GM21619 (cell line): Measurements from ENCODE around the gene DAPK2.

ENCODE experiments used
- ATAC-seq: cut with Tn5 transposase; IDR thresholded peaks from one replicate; pipeline ENCODE4 v1.9.1; 2021; ENCODE audit not compliant: unreplicated experiment

DAPK2 gene

DNA sequence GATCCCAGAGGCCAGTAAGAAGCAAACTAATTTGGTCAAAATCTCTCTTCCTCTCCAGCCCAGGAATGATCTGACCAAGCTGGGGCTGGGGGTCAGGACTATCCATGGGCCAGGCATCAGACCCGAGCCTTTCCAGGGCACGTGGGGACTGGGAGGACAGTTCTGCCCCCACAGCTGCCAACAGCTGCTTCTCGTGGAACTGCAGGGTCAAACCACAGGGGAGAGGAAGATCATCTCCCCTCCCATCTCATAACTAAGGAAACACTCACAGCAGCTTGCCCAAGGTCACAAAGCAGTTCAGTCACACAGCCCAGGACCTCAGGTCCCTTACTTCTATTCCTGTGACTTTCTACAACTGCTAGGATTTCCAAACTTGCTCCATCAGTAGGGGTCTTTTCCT, 47.1 kb downstream of the DAPK2 start:
- ATAC-seq, result no peak

DNA sequence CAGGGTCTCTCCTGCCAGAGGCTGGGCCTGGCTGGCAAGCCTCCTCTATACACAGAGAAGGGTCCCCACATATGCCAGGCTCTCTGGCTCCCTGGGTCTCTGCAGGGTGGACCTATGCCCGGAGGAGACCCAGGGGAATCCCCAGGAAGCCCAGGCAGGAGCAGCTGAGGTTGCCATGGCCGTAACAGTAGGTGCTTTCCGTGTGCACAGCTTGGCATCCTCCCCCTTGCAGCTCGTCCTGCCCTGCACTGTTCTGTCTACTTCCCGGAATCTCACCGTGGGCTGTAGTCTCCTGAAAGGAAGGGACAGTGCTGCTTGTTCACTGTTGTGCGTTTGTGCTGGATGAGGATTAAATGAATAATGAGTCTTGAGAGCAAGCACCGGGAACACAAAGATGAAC, 47.8 kb downstream of the DAPK2 start:
- no peak for ATAC-seq

DNA sequence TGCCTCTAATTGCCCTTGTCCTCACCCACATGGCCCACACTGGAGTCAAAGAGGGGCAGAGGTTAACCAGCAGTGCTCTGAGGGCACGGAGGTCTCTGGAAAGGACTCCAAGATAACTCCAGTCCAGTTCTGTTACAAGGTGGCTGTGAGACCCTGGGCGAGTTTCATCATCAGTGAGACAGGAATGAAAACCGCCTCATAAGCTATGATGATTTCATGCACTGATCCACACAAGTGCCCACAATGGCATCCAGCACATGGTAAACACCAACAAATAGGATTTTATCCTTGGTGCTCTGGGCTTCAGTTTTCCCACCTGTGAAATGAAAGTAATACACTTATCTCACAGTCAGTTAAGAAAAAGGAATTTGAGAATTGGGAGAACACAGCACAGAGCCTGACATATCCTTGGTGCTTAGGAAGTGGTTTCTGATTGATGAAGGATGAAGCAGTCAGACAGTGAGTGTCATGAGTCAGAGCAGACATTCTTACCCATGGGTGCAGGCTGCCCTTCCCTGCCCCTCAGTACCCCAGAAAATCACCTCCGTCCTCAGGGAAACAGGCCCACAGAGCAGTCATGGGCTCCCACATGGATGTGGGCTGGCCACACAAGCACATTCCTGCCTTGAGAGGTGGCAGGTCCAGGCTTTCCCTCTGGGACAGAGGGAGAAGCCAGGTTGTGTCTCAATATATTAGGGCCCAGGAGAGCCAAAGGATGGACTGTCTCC, 48.4 kb downstream of the DAPK2 start:
- ATAC-seq, result no peak

DNA sequence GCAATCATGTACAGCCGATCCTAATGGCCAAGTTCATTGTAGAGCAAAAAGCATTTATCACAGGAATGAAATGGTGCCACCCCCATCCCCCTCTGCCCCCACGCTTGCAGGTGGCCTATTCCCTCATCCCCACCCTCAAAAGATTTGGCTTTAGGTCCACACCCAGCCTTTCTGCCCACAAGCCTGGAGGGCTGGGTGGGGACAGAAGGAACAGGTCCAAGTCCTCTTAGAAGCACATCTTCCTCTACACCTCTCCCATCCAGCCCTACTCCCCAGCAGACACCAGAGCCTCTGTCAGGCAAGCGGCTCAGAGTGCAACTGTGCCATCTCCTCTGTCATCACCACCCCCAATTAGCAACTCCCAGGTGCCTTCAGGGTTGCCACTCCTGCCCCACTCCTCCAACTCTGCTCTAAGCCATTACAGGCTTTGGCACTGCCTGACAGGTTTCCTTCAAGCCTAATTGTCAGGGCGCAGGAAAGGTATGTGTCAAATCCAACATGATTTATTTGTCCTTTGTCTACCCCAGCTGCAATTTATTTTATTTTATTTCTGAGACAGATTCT, 49.4 kb downstream of the DAPK2 start:
- ATAC-seq, result no peak

DNA sequence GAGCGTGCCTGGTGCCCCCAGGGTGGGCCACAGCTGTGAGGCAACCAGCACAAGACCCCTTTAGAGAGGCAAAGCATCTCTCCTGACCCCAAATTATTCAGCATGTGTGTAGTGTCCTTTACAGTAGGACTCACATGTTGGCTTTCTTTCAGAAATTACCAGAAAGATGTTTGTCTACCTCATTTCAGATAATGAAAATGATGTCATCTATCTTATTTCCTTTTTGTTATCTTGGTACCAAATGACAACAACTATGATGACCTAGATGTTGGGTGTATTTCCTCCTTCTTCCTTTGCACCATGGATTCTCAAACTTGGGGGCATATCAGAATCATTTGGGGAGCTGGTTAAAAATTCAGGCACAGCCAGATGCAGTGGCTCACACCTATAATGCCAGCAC, 50.5 kb downstream of the DAPK2 start:
- ATAC-seq, result no peak

DNA sequence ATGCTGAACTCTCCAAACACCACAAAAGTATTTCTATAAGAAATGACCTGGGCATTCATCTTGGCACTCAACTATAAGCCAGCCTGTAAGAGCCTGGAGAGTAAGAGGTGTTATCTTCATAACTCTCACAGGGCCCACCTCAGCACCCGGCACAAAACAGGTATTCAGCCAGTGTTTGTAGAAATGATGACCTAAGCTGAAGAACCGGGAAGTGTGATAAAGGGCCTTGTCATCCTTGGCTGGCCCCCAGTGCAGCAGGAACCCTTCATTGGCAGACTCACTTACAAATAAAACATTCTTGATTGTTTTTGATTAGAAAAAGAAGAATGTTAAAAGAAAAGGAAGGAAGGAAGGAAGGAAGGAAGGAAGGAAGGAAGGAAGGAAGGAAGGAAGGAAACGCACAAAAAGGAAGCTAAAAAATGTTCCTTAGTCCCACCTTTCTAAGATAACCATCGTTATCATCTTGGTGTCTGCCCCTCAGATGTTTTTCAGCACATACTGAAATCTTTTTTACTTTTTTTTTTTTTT, 52.1 kb downstream of the DAPK2 start:
- ATAC-seq, result no peak

DNA sequence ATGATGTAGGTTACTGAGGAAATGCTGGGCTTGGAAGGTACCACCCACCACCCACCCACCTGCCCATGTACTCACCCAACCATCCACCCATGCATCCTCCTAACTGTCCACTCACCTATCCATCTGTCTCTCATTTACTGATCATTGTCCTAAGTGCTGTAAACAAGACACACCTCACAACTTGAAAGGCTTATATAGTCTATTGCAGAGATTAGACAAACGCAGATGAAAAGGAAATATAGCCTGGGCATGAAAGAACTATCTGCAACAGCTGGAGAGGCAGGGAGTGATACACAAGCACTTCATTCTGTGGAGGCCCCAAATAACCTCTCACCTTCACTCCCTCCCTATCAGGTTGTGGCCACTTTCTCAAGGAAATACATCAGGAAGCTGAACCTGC, 54.0 kb downstream of the DAPK2 start:
- no peak for ATAC-seq

DNA sequence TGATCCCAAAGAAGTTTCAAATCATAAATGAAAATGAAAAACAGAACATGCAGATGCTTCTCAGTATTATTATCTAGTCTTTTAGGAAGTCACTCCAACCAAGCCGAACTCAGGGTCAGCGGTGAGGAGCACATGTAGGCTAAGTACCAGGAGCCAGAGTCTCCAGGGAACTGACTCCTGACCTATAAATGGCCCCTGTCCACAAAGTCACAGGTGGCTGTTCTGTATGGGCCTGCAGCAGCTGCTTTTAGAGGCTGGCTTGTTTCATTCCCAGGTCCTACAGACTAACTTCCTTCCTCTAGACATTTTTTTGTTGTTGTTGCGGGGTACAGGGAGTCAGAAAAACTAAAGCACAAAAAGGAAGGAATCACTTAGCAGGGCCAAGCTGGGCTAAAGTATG, 54.6 kb downstream of the DAPK2 start:
- ATAC-seq, result no peak

DNA sequence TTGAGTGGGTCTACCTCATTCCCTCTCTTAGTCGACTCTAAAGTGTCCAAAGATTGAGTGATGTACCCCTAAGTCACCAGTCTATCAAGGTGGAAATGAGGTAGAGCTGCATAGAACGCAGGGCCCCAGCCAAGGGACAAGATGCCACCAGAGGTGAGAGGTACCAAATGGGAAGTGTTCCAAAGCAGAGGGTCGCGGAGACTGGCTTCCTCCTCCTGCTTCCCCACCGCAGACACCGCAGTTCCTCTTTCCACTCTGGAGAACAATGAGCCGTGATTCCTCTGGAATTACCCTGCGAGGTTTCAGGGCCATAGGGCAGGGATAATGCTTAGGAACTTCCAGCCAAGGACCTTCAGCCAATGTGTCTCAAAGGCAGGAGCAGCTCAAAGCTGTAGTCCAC, 55.8 kb downstream of the DAPK2 start:
- no peak for ATAC-seq

DNA sequence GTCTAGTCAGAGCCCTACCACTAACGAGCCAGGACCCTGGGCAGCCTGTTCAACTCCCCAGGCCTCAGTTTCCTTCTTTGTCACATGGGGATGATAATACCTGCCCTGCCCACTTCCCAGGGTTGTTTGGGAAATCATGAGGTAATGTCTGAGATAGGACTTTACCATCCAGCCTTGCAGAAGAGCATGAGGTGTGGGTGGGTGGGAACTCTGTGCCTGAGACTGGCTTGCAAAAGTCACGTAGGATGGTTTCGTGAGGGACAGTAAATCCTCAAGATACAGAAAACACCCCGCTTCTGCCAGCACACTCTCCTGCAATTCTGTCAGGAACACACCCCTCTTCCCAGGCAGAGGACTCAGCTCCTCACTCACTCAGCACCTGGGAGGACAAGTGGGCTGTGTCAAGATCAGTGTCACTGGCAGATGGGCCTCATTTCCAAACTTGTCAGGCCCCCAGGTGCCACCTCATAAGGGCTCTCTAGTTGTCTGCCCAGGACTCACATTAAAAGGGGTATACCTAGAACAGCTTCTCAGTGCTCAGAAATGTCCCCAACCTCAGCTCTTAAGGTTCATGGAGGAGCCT, 58.4 kb downstream of the DAPK2 start:
- ATAC-seq, result no peak

DNA sequence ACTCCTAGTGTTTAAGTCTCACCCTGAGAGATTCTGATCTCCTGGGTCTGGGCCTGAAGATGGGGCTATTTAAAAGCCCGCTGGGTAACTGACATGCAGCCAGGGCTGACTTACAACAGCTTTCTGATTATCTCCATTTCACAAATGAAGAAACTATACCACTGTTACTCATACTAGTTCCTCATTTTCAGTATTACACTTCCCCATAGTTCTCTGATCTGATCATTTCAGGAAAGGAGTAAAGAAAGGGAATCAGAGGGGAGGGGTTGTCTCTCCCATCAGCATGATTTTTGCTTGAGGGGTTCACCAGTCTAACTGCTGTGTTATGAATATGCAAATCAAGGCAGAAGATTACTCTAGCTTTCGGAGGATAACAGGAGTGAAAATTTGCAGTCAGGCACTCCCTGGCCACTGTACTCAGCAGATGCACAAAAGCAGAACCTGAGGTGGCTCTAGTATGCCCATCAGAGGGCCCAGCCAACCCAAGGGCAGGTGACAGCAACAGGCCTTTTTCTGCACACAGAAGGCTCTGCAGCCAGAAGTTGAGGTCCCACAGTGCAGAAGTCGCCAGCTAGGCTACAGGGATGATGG, 59.4 kb downstream of the DAPK2 start:
- ATAC-seq, result peak; percentile 63

DNA sequence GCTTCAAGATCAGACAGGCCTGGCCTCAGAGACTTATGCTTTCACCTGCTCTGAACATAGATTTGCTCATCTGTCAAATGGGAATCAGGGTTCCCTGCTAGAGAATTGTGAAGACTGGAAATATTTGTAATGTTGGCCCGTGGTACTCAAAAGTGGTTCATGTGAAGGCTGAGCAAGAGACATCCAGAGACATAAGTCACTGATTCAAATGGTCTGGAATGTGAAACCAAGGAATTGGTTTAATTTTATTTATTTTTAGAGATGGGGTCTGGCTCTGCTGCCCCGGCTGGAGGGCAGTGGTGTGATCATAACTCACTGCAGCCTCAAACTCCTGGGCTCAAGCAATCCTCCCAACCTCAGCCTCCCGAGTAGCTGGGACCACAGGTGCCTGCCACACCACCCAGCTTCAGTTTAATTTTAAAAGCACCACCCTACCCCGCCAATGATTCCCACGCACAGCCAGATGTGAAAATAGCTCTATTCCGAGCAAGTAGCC, 60.1 kb downstream of the DAPK2 start:
- ATAC-seq, result peak; percentile 3

DNA sequence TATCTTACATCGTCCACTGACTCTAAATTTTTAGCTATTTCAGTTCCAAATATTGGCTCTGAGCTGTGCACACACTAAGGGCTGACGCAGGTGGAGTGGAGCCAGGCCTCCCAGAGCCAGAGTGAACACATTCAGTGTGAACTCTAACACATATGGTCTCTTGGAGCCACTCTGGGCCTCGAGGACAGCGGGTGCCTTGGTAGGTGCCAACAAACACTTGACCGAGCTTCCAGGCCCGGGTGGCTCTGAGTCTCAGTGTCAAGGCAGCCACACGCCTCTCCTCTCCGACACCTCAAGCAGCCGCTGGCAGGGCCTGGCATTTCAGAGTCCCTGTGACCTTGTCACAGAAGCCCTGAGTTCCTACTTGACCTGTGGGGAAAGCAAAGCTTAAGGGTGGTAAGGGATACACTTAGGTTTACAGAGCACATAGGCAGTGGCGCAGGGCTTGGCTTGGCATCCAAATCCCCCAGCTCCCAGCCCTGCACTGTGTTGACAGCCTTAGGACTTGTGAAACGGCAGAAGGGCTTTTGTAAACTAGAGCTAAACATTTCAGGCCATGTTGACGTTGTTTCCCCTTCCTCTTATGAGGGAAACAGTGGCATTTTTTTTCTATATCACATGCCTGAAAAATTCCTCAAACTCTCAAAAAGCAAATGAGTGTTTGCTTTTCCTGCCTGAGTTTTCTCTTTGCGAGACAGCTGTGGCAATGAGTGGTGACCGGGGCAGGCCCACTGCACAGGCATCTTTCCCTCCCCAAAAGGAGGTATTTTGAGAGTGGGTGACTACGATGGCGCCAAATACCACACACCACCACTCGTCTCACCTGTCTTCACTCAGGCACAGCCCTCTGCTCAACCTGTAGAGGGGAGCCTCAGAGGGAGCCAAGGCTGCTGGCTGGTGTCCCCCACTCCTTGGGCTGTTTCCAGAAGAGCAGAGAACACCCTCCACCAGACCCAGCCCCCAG, 60.8 kb downstream of the DAPK2 start:
- ATAC-seq, result no peak

DNA sequence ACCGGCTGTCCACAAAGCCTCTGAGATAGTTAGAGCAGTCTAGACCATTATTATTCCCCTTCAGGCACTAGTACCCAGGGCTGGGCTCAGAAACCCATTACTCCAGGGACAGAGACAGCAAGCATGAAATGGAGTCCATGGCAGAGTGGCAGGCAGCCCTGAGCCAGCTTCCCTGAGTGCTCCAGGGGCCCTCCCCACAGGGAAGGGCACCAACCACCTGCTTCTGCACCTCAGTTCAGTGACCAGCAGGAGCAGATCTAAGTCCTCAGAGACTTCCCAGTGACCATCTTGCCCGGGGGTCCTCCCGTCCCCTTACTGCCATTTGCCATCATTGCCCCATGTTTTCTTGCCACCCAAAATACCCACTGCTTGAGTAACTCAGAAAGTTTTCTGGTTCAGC, 62.0 kb downstream of the DAPK2 start:
- ATAC-seq, result no peak

DNA sequence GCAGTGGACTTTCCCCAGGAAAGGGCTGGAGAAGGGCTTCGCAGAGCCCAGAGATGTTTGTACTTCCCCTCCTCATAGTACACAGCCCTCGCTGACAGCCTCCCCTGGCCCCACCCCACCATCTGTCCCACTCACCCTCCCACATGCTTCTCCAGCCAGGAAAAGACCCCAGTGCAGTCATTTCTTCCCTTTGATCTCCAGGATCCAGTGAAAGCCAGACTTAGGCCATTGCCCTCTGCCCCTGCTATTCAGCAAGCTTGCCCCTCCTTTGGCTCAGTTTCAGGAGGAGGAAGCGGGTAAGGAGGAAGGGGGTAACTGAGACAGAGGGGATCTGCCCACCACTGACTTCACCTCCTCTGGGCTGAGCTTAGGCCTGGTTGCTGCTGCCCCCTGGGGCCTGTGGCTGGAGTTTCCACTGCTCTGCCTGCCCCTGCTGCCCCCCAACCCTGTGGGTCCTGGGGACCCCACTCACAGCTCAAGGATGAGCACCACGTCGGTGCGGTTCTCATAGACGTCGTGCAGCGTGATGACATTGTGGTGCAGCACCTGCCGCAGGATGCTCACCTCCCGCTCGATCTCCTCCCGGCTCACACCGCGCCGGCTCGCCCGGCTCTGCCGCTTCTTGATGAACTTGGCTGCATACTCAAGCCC, 63.1 kb downstream of the DAPK2 start:
- no peak for ATAC-seq

DNA sequence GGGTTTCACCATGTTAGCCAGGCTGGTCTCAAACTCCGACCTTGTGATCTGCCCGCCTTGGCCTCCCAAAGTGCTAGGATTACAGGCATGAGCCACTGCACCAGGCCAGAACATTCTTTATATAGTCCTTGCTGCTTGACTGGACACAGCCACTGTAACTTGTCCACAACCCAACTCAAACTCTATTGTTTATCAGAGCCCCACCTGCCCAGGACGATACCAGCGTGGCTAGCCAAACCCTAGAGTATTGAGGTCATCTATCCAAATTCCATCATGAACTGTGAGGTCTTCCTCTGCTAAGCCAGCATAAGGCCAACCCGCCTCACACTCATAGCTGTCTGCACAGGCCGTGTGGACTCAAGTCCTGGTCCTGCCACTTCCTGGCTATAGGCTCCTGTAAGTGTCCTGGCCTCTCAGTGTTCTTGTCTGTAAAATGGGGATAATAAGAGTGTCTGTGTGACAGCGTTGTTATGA, 63.9 kb downstream of the DAPK2 start:
- no peak for ATAC-seq

DNA sequence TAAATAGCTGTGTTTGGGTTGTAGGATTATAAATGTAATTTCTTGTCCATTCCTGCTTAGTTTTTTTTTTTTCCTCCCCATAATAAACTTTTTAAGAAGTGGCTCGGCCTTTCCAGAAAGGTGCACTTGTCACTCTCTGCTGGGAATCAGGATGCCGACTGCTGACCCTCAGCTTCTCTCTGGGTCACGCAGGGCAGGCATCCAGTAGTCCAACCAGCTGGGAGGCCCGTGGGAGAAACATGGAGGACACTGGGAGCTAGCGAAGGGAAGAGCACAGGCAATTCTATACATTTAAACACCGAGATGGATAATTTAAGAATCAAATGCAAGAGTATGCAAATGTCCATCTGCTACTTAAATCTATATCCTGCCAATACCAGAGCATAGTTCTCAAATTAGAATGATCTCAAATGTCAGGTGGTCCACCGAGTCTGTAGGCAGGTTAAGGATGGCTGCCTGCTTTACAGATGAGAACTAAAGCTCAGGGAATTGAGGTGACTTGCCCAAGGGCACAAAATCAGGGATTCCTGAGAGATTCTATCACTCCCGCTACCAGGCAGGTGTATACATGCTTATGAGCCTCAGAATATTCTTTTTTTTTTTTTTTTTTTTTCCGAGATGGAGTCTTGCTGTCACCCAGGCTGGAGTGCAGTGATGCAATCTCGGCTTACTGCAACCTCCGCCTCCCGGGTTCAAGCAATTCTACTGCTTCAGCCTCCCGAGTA, 64.5 kb downstream of the DAPK2 start:
- ATAC-seq, result no peak

DNA sequence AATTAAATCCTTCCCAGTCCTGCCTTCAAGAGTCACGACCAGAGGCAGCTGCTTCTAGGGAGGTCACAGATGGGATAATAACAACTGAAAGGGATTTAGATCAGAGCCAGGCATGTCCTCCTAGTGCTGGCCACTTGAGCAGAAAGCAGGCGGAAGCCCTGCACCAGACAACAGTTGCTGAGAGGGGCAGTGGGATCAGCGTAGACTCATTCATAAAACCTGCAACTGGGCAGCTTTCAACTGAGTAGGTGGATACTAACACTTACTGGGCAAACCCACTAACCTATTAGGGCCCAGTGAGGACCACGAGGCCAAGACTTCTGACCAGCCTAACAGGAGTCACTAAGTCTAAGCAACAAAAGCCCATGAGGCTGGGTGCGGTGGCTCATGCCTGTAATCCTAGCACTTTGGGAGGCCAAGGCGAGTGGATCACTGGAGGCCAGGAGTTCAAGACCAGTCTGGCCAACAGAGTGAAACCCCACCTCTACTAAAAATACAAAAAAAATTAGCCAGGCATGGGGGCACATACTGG, 67.0 kb downstream of the DAPK2 start:
- ATAC-seq, result no peak
